Measurements from ENCODE around the gene ENTHD1.

ENTHD1 gene

DNA sequence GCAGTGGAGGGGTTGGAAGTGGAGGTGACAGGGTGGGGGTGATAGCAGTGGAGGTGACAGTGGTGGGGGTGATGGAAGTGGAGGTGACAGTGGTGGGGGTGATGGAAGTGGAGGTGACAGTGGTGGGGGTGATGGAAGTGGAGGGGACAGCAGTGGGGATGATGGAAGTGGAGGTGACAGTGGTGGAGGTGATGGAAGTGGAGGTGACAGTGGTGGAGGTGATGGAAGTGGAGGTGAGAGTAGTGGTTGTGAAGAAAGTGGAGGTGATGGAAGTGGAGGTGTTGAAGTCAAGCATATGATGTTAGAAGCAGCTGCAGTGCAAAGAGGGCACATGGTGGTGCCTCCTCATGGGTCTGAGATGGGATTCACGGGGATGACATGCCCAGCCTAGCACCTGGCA, 181.5 kb downstream of the ENTHD1 start:
- DNase-seq (ENCODE audit: low spot score), result no peak
- in situ Hi-C loops (cut with MboI; ENCODE audit: low pct_unique_long_range_greater_than_20kb, low sequenced_read_pairs, unreplicated experiment), result no loop called here
- TF ChIP-seq, protein P1, sequence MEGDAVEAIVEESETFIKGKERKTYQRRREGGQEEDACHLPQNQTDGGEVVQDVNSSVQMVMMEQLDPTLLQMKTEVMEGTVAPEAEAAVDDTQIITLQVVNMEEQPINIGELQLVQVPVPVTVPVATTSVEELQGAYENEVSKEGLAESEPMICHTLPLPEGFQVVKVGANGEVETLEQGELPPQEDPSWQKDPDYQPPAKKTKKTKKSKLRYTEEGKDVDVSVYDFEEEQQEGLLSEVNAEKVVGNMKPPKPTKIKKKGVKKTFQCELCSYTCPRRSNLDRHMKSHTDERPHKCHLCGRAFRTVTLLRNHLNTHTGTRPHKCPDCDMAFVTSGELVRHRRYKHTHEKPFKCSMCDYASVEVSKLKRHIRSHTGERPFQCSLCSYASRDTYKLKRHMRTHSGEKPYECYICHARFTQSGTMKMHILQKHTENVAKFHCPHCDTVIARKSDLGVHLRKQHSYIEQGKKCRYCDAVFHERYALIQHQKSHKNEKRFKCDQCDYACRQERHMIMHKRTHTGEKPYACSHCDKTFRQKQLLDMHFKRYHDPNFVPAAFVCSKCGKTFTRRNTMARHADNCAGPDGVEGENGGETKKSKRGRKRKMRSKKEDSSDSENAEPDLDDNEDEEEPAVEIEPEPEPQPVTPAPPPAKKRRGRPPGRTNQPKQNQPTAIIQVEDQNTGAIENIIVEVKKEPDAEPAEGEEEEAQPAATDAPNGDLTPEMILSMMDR (IDR thresholded peaks at IDR 0.05; ENCODE audit: extremely low read depth, insufficient read depth, missing control alignments), result no peak

DNA sequence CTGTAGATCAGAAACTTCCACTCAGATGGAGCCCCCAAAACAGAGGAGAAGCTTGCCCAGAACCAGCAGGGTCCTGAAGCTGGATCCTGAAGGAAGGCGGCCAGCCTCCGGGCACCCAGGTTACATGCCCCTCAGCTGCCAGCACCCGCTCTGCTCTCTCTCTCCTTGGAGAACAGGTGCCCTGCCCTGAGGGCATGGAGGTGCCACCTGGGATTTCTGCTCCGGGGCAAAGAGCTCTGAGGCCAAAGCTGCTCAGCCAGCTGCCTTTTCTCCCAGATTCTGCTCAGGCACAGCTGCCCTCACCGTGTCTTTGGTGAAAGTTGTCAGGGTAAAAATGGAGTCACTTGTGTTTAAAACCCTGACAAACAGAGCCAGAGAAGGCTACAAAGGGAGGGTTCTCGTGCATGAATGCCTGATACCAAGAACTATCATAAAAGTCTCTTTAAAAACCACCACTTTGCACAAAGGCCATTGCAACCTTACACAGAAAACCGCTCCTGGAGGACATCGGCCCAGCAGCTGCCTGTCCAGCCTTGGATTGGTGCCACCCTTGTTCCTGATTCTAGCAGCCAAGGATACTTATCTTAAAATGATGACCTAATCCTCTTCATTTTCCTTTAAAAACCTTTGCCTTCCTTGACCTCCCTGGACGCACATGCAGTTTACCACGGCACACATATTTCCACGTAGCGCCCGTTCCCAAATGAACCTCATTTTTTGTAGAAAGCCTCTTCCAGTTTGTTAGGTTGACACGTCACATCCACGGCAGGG, 183.0 kb downstream of the ENTHD1 start:
- no peak for DNase-seq (ENCODE audit: low spot score)
- in situ Hi-C loops (cut with MboI; ENCODE audit: low pct_unique_long_range_greater_than_20kb, low sequenced_read_pairs, unreplicated experiment), result no loop called here
- TF ChIP-seq, protein P1 (IDR thresholded peaks at IDR 0.05; ENCODE audit: extremely low read depth, insufficient read depth, missing control alignments), result no peak

DNA sequence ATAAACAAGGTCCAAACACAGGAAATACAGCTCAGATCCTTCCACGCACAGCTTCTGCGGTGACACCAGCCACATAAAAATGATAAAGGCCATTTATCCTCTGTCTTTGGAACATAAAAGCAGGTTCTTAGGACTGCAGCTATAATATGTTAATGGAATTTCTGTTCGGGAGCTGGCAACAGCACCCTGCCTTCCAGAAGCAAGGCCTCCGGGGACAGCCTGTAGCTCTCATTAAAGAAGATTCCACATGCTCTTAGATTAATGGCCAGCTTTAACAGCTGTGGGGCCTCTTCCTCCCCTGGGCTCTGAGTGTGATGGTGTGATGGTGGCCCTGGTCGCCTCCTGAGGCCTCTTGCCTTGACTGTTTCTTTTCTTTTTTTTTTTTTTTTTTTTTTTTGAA, 185.7 kb downstream of the ENTHD1 start:
- no peak for DNase-seq (ENCODE audit: low spot score)
- TF ChIP-seq, protein P1 (IDR thresholded peaks at IDR 0.05; ENCODE audit: extremely low read depth, insufficient read depth, missing control alignments), result no peak
- in situ Hi-C loops (cut with MboI; ENCODE audit: low pct_unique_long_range_greater_than_20kb, low sequenced_read_pairs, unreplicated experiment), result no loop called here

DNA sequence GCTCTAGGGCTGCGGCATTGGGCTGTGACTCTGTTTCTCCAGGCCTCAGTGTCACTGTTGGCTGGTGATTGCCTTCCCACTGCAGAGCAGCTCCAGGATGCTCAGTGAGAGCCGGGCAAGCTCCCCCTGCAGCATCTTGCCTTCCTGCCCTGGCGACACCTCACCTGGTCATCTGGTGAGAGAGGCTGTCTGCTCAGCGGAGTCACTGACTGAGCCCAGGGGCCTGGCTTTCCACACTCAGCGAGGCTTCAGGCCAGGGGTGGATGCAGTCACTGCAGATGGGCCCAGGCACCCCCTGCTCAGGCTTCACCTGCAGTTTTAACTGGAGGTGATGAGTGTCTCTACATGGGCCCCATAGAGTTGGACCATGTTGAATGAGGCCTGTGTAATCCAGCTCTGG, 186.2 kb downstream of the ENTHD1 start:
- no peak for DNase-seq (ENCODE audit: low spot score)
- TF ChIP-seq, protein P1 (IDR thresholded peaks at IDR 0.05; ENCODE audit: extremely low read depth, insufficient read depth, missing control alignments), result no peak
- in situ Hi-C loops (cut with MboI; ENCODE audit: low pct_unique_long_range_greater_than_20kb, low sequenced_read_pairs, unreplicated experiment), result no loop called here

DNA sequence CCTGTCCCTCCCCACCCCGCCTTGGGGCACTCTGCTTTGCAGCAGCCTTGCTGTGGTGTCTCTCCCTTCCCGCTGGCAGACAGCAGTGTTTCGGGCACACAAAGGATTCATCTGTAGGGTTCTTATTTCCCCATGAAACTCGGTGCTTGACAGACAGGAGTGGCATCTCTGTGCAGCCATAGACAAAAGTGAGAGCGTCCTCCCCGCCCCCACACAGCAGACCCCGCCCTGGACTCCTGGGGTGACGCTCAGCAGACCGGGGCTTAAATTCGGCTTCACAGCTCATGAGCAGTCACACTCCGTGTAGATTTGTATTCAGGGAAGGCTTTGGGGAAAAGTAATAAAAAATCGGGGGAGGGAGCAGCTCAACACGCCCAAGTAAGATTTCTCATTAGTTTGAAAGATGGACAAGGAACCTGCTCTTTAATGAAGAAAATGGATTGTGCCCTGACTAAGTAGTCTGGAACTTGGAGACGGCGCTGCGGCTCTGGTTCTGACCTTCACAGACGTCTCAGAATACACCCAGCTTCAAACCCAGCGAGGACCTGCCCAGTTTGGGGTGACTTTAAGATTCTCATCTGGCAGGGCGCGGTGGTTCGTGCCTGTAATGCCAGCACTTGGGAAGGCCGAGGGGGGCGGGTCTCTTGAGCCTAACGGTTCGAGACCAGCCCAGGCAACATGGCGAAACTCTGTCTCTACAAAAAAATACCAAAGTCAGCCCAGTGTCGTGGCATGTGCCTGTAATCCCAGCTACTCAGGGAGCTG, 187.0 kb downstream of the ENTHD1 start:
- in situ Hi-C loops (cut with MboI; ENCODE audit: low pct_unique_long_range_greater_than_20kb, low sequenced_read_pairs, unreplicated experiment), result no loop called here
- no peak for DNase-seq (ENCODE audit: low spot score)
- TF ChIP-seq, protein P1 (IDR thresholded peaks at IDR 0.05; ENCODE audit: extremely low read depth, insufficient read depth, missing control alignments), result no peak

DNA sequence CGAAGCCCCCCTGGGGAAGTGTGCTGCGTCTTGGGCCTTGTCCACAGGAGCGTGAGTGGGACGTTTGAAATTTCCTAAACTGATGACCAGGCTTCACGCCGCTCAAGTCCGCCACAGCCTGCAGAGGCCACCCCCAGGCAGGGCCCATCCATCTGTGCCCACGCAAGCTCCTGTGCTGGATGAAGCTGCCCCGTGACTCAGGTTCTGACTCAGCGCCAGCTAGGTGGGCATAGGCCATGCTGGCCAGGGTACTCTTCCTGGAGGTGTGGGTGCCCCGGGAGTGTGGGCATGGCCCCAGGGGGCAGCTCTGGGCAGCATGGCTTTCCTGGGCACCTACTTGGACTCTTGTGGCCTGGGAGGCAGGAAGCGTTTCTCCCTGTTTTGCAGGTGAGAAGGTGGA, 188.2 kb downstream of the ENTHD1 start:
- TF ChIP-seq, protein P1 (IDR thresholded peaks at IDR 0.05; ENCODE audit: extremely low read depth, insufficient read depth, missing control alignments), result no peak
- no peak for DNase-seq (ENCODE audit: low spot score)
- in situ Hi-C loops (cut with MboI; ENCODE audit: low pct_unique_long_range_greater_than_20kb, low sequenced_read_pairs, unreplicated experiment), result no loop called here
